NOMO-1 (cell line): ENCODE results near the gene LCN6.
A peak's percentile ranks its signal among the peaks of the same experiment; 100 is the strongest.
"Not testable (repeated sequence)": the region's sequence is repeated elsewhere in the genome, so short reads cannot be mapped to it uniquely, and the experiment has no call there.

Experiments
- DNase-seq, 2 experiments: peaks; one replicate each; lab custom pipeline; 2025; ENCODE audit not compliant: unreplicated experiment in 2 of 2; lab: John Stamatoyannopoulos, UW

Gene LCN6

DNA sequence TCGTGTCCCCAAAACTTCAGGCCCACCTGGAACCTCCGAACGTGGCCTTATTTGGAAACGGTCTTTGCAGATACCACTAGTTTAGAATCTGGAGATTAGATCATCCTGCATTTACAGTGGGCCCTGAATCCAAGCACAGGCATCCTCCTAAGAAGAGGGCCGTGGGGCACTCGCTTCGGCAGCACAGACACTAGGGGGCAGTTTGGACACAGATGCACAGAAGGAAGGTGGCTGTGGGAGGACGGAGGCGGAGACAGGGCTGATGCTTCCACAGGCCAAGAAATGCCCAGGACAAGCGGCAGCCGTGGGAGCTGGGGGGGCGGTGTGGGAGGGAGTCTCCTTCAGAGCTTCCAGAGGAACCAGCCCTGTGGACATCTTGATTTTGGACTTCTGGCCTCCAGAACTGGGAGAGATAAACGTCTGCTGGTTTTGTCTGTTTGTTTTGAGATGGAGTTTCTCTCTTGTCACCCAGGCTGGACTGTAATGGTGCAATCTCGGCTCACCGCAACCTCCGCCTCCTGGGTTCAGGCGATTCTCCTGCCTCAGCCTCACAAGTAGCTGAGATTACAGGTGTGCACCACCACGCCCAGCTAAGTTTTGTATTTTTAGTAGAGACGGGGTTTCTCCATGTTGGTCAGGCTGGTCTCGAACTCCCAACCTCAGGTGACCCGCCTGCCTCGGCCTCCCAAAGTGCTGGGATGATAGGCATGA lies 12.7 kb upstream of the LCN6 start:
- DNase-seq, result peak; percentile 63 to 75

DNA sequence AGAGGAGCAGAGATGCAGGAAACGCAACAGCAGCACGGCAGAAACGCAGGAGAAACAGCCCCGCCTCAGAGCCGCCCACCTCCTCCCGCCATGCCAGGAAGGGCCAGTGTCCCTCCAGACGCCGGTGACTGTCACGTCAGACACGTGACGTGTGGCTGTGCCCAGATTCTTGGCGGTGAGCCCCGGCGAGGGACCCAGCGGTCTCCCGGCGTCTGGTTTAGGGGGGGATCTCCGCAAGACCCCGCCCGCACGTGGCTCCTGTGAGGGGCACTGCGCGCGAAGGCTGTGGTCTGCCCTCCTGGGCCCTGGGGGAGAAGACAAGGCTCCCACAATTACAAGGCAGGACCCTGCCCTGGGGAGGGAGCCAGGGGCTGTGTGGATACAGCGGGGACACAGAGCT lies 12.1 kb upstream of the LCN6 start:
- DNase-seq, result no peak

DNA sequence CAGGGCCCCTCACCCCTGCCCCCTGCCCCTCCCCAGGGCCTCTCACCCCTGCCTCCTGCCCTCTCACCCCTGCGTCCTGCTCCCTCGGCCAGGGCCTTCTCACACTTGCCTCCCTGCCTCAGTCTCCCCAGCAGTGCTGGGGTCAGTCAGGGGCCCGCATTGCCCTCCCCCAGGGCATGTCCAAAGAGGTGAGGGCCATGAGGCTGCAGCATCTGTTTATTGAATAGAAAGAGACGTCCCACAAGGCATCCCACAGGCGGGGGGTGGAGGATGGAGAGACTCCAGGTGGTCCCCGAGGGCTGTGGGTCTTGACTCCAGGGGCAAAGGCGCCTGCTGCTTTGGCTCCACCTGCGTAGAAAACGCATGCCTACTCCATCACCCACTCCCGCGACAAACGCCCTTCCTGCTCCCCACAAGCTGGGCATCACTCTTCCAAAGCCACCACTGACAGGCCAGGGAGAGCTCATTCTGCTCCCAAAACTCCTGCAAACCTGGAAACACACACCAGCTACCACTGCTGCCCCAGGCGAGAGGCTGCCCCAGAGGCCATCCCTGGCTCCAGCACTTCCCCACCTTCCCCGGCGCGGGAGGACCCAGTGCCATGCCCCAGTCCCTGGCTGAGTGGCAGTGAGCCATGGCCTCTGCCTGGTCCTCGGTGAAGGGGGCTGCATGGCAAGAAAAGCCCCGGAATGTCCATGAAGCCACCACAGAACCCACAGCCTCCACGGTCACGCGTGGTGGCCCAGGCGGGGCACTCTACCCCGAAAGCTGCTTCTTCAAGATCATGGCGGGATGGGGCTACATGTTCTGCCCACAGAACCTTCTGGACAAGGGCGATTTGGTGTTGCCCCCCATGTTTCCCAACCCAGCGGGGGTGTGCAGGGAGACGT lies 11.4 kb upstream of the LCN6 start:
- DNase-seq, result no peak

DNA sequence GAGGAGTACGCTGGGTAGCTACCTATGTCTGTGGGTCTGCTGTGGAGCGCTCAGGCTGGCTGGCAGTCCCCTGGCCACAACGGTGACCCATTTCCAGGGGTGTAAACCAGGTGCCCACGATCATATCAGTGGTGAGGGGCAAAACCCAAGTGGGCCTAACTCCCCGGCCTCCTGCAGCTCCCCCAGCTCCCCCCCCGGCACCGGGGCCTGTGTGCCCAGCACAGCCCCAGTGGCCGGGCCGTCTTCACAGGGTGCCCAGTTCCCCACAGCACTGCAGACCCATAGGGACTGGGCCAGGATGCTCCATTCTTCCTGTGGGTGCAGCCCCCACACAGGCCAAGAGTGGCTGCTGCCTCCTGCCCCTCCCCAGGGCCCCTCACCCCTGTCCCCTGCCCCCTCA lies 10.7 kb upstream of the LCN6 start:
- DNase-seq, result no peak

DNA sequence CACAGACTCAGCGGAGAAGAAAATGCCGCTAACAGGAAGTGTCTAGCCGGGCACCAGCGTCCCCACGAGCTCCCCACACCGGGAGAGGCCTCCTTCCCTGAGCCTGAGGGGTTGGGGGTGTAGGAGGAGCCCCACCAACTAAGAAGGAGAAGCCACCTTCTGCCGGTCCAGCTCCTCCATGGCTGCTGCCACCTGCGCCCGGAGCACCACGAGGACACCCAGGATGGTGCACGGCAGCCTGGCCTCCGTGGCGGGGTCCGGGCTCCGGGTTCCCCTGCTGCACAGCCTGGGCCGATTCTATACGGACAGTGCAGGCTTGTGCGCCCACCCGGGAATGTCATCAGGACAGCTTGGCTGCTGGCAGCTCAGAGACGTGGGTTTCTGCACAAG lies 9.4 kb upstream of the LCN6 start:
- no peak for DNase-seq

DNA sequence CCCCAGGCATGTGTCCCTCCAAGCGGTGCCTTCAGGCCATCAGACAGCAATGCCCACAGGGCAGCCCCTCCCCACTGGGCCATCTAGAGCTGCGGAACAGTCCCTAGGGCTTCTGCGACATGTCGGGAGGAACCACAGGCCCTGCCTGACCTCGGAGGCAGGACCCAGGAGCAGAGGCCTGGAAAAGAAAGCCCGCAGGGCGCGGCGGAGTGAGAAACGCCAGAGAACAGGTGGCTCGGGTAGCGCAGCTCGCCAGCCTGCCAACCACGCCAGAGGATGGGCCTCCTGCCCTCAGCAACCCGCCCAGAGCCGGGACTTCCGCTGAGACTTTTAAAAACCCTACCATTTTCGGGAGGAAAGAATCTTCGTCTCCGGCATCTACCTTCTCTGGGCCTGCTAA lies 9.0 kb upstream of the LCN6 start:
- DNase-seq, result no peak

DNA sequence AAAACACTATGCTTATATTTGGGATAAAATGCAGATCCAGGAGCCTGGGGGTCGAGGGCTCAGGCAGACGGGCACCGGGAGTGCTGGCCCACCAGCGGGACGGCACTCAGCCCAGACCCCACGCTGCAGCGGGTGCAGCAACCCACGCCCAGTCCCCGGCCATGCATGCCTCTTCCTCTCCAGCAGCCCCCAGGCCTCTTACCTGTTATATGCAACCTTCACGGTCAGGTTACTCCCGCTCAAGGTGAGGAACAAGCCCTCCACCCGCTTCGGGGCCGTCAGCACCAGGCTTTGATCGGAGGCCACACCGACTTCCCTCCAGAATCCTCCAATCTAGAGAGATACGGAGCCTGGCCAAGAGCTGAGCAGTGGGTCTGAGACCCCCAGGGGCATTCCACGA lies 8.5 kb upstream of the LCN6 start:
- DNase-seq, result no peak

DNA sequence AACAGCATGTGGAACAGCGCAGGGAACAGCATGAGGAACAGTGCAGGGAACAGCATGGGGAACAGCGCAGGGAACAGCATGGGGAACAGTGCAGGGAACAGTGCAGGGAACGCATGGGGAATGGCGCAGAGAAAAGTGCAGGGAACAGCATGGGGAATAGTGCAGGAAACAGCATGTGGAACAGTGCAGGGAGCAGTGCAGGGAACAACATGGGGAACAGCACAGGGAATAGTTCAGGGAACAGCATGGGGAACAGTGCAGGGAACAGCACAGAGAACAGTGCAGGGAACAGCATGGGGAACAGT lies 7.8 kb upstream of the LCN6 start:
- DNase-seq, result no peak

DNA sequence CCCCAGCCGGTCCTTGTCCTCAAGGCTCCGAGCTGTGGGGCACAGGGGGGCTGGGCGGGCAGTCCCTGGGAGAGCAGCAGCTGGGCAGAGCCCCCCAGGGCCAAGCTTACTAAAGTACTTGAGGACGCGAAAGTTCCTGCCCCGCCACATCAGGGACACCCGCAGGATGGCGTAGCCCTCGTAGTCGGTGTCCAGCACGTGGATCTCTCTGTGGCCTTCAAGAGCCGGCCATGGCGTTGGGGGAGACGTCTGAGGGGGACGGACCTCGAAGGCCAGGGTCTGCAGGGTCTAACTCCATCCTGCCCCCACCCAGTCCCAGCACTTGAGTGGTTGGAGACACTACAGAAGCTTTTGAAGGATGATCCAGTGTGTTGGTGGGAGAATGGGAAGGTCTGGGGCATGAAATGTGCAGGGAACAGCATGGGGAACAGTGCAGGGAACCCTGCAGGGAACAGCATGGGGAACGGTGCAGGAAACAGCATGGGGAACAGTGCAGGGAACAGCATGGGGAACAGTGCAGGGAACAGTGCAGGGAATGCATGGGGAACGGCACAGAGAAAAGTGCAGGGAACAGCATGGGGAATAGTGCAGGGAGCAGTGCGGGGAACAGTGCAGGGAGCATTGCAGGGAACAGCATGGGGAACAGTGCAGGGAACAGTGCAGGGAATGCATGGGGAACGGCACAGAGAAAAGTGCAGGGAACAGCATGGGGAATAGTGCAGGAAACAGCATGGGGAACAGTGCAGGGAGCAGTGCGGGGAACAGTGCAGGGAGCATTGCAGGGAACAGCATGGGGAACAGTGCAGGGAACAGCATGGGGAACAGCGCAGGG lies 7.2 kb upstream of the LCN6 start:
- not testable (repeated sequence) for DNase-seq

DNA sequence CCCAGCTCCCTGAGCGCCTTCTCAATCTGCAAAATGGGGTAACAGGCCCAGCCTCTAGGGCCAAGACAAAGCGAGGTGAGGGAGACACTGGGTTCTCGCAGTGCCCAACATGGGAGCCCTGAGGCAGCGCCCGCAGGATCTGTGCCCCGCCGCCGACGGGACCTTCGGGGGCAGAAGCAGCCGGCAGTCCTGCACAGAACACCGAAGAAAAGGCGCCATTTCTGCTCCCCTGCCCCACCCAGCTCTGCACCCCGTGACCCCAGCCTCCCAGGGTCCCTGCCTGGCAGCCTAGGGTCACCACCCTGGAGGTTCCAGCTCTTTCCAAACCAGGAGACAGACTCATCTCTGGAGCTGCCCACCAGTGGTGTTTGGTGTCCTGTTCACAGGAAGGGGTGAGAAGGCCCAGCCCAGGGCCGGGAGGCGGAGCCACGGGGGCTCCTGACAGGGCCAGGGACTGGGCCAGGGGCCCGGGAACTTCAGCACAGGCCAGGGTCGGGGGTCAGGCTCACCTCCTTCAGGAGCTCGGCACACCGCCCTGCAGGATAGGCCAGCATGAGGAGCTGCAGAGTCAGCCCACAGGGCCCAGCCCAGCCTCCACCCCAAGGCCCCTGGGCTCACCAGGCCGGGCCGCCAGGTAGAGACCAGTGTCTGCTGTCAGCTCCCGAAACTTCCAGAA lies 6.4 kb upstream of the LCN6 start:
- no peak for DNase-seq

DNA sequence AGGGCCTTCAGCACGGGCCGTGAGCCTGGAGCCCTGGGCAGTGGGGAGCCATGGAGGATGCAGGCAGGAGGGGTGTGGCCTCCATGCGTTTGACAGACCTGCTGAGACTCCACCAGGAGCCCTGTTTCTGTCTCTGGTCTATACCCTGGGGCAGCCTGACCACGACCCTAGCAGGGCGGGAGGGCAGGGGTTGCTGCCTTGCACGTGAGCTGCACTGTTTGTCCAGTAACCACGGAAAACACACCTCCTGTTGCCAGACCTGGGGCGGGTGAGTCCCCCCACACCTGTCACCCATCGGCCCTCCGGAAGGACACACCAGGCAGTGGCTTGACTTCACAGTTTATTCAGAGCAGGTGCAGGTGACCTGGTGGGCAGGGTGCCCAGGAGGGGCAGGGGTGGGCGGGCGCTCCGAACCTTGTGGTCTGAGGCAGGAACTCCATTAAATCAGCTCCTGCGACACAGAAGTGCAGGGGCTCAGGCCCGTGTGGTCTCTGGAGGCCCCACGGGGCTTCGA lies 5.8 kb upstream of the LCN6 start:
- no peak for DNase-seq

DNA sequence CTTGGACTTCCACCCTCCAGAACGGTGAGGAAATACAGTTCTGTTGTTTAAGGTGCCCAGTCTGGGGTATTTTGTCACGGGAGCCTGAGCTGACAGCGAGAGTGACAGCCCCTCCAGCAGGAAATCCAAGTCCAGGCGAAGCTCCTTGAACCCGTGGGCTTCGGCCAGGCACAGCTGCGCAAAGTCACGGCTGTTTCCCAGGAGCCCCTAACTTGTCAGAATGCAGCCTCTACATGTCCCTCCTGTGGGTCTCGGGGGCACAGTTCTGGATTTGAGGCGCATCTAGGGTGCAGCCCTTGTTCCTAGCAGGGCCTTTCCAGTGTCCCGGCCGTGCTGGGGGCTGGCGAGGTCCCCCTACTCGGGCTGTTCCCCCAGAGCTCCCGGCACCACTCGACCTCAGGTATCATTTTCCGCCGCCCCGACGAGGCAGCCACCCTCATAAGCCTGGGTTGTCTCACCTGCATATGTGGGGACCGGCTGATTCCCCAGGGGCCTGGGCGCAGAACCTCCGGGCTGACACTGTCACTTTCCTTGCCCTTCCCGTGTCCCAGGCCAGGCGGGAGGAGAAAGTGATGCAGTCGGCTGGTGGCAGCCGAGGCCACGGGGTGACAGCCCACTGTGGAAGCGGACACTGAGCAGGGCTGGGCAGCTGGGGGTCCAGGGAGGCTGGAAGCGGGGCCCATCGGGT lies 5.2 kb upstream of the LCN6 start:
- no peak for DNase-seq

DNA sequence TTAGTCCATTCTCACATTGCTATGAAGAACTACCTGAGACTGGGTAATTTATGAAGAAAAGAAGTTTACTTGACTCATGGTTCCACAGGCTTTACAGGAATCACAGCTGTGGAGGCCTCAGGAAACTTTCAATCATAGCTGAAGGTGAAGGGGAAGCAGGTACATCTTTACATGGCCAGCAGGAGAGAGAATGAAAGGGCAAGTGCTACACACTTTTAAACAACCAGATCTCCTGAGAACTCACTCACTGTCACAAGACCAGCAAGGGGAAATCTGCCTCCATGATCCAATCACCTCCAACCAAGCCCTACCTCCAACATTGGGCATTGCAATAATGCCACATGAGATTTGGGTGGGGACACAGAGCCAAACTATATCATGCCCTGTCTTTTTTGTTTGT lies 3.5 kb upstream of the LCN6 start:
- no peak for DNase-seq

DNA sequence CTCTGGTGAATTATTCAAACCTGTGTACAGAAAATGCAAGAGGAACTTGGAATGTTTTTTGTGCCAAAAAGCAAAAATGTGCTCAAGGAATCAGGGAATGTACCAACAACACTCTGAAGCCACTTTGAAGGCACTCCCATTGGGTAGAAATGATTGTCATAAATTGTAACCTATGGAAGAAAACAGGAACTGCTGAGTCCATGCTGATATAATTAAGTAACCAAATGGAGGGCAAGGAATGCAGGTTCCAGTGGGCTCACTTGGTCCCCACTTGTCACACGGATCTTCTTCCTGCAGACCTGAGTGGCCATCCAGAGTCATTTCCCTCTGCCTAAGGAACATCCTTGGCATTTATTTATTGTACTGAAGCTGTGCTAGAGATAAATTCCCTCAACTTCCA lies 2.9 kb upstream of the LCN6 start:
- no peak for DNase-seq

DNA sequence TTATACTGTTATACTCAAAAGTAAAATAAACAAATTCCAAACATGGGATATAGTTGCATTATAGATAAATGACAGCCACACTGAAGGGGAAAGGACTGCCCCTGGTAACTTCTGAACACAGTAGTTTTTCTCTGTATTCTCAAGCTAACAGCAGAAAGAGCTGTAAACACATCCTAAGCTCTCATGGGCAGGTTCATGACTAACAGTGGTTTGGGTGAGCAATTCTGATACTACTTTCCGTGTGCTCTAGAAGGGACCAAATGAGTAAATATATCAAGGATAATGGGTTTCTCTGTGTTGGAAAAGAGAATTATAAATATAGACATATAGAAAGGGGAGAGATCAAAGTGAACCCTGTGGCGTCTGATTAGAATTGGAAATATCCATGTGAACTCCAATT lies 2.2 kb upstream of the LCN6 start:
- DNase-seq, result no peak

DNA sequence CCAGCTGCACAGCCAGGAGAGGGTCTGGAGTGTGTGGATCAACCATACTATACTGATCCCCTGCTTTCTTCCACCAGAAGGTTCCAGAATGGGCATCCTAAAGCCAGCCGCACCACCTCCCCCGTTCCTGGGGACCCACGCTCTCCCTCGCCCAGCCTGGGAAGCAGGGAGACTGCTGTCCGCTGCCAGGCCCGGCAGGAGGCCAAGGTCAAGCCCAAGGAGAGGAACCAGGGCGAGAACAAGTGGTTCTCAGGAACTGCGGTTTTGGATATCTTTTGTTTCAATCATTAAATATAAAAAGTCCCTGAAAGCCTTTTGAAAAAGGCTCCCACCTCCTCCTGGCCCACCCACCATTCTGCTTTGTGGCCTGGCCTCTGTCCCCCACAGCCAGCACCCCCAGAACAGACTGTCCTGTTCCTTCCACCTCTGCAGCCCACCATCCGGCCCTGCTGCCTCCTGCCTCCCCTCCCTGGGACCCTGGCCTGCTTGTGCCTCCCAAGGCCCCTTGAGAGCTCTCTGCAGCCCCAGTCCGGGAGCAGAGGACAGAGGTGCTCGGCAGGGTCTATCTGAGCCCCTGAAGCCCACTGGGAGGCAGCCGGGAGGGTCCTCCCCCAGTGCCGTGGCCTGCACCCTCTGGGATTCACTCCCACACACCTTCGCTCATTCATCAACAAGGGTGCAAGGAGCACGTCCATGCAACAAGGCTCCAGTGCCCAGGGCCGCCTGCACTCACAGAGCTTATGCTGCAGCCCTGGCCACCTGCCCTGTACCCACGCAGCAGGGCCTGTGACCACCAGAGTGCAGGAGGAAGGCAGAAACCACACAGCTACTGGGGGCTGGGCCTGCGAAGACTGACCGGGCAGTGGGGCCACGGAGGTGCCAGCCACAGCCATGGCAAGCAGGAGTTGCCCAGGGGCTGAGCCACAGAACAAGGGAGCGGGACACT lies 614 bp upstream of the LCN6 start:
- no peak for DNase-seq

DNA sequence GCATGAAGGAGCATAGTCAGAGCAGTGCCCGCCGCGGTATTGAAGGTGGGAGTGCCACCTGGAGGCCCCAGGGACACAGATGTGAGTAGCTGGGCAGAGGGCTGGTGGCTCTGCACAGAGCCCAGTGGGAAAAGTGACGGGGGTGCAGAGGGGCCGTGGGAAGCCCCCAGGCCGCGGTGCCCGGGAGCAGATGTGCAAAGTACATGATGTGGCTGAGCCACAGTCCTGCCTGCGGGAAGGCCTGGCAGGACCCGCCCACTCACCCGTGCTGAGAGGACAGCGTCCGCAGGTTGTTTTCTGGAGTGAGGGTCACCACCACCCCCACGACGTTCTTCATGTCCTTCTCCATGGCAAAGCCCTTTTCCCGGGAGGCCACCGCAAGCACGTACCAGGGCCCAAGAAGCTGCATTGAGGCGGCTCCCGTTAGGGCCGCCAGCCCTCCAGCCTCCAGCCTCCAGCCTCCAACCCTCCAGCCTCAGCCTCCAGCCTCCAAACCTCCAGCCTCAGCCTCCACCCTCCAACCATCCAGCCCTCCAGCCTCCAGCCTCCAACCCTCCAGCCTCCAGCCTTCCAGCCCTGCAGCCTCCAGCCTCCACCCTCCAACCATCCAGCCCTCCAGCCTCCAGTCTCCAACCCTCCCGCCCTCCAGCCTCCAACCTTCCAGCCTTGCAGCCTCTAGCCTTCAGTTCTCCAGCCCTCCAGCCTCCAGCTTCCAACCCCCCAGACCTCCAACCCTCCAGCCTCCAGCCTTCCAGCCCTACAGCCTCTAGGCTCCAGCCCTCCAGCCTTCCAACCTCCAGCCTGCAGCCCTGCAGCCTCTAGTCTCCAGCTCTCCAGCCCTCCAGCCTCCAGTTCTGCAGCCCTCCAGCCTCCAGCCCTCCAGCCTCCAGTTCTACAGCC lies 914 bp downstream of the LCN6 start:
- DNase-seq, result no peak

DNA sequence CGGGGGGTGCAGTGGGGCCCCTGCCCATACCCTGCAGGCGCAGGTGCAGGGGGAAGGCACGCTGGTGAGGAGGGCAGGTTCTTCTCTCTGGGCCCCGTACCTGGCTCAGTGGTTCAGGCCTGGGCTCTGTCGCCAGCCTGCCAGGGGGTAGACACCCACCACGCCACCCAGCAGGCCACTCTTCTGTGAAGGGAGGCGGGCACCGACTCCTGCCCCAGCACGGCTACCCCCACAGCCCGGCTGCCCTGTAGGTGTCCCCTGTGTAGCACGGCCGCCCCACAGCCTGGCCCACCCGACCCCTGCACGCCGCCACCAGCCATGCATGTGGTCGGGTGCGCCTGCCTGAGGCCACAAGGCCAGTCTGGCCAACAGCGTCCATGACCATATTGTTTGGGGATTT lies 1.7 kb downstream of the LCN6 start:
- DNase-seq, result no peak
